HG02884 (cell line): ENCODE measurements around the gene RHOBTB1.

ENCODE experiments used
- ATAC-seq: cut with Tn5 transposase; IDR thresholded peaks from one replicate; pipeline ENCODE4 v1.9.1; 2021; ENCODE audit warnings: mild to moderate bottlenecking, moderate library complexity; ENCODE audit not compliant: unreplicated experiment

Gene RHOBTB1

DNA sequence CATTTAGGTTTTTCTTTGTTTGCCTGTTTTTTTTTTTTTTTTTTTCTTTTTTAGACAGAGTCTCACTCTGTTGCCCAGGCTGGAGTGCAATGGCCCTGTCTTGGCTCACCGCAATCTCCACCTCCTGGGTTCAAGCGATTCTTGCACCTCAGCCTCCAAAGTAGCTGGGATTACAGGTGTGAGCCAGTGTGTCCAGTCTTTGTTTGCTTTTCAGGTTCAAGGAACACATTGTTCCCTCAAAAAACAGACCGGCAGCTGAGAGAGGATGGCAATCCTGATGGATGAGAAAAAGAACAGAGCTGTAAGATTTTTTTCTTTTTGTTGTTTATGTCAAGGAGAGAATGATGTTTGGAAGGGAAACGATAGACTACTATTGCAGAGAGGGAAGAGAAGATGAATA, 23.3 kb upstream of the RHOBTB1 start:
- ATAC-seq, result no peak

DNA sequence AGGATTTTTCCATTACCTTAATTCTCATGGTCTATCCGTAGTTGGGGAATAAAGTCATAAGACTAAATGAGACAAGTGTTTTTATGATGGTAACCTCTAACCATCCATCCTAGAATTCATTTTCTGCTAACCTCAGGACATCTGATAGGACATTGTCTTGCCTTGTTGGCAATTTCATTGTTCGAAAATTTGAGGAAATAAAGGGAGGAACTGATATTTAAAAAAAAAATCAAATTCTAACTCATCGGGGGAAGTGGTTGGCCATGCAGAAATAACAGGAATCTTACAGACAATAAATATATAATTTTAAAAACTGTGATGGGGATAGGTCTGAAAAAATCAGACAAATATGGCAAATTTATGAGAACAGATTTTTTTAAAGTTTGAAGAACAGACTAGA, 21.7 kb upstream of the RHOBTB1 start:
- ATAC-seq, result no peak

DNA sequence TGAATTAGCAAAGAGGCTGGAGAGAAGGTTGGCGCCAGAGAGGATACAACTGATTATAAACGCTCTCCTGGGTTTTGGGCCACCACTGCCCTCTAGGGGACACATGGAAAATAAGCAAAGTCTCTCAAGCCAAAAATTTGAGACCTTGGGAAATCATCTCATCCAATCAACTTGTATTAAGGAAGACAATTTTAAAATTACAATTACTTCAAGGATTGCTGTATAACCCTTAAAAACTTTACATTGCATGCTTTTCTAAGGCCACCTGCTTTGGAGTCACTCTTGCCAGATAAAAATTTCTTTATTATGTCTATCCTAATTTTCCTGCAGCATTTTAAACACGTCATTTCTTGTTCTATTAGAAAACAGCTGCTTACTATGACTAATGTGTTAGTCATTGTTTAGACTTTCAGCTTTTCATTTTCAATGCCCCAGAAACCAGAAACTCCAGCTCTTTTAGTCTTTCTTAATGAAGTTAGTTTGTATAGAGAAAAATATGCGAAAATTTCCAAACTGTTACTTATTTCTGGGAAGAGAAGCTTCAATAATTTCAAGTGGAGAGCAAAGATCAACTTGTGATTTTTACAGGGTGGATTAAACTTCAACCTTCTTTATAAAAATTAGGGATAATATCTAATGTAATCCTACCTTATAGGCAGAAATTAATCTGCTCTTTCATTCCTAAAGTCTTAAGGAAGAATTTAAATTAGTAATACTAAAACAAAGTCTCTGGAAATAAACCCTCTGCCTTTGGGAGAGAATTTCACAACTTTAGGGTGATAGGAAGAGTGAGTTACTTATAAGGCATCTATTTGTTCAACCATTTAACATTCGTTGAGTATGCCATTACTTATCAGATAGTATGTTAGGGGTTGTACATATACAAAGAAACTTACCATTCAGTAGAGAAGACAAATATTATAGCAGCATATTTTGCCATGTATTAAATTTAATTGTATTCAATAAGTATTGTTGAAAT, 20.6 kb upstream of the RHOBTB1 start:
- ATAC-seq, result peak; percentile 56

DNA sequence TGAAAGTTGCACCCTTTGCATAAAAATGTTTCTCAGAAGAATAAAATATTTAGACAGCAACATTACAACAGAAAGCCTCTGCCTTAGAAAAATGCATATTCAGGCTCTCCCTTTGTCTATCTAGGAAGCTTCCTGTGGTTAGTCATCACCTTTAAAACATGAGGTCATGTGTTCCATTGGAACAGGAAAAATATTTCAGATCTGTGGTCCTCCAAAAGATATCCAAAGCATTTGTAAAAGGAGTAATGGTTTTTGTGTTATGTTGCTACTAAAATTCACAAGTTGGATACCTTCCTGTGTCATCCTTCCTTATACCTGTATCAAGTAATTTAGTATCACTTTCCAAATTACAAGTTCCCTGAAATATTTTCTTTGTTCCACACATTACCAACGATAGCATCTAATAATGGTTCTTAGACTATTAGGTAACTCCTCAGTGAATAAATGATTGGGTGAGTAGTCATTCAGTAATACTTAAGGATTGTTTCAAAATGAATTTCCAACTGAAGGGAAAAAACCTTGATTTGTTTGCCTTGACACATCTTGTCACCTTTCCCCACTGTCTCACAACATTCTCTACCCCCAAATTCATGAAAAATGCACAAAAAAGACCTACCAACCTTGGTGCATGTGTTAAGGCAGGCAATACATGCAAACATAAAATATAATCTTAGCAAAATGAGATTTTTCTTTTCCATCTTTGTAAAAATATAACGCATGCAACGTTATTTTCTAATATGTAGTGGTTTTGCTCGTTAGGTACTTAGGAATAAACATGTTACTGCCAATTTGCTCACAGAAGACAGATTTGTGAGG, 19.7 kb upstream of the RHOBTB1 start:
- no peak for ATAC-seq

DNA sequence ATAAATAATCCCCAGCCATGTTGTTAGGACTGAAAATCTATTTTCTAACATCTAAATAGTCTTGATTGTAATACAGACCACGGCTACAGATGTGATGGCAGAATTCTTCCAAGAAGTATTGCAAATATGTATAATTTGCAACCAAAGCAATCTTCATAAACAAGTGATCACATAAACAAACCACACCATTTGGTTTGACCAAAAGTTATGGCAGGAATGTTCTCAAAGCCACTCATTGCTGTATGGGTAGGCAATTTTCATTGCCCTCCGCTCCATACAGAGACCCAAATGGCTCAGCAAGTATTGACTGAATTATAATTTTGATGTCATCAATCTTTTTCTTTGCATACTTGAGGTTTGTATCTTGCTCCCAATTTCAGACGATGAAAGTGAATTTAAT, 19.0 kb upstream of the RHOBTB1 start:
- ATAC-seq, result no peak

DNA sequence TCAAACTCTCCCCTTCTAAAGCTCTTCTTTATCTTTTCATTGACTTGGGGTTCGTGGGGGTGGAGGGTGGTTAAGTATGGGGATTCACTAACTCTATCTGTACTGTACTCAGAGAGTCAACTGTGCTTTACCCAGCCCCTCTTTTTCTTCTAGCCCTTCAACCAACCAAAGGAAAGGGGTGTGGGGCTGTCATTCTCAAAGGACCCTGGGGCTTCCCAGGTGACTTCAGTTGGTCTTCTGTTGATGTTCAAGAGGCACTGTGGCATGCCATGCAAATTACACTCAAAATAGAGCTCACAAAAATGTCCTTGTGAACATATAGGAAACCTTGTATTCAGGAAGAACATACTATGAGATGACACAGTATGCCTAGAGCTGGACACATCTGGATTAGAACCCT, 16.9 kb upstream of the RHOBTB1 start:
- ATAC-seq, result no peak

DNA sequence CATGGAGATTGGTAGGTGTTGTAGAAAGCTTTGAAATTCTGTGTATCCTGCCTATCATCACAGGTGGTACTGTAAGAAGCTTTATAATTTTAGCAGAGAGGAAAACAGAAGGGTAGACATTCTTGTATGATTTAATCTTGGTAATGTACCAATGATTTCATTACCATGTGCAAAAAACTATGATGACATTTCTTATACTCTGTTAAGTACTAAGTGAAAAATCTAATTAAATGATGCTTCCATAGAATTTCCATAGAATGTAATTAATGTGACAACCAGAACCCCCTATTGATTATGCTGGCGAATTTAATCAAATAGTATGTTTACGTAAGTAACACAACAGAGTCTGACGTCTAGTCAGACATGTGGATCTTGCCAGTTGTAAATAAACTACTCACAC, 16.0 kb upstream of the RHOBTB1 start:
- ATAC-seq, result no peak

DNA sequence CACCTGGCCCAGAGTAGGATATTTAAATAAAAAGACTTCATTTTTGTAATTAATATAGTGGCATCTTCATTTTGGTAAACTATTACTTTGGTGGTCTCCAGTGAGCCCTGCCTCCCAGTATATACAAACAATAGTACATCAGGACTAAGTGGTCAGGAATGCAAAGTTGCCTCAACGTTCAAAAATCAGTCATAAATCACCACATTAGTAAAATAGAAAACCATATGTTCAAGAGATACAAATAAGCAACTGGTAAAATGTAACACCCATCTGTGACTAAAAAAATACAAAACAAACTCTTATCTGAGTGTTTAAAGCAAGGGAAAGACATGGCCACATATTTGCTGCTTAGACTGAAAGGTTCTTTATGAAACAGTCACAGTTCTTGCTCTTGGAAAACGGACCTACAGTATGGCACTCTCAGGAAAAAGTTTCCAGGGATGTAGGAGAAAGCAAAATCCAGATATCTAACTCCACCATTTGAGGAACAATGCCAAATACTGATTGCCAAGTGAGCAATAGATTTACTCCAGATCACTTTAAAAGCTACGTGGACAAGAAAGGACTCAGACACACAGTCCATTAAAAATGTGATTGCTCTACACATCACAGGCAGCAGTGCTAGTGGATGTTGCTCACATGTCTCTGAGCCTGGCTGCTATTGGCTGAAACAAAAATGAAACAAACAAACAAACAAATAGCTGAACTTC, 15.1 kb upstream of the RHOBTB1 start:
- ATAC-seq, result no peak

DNA sequence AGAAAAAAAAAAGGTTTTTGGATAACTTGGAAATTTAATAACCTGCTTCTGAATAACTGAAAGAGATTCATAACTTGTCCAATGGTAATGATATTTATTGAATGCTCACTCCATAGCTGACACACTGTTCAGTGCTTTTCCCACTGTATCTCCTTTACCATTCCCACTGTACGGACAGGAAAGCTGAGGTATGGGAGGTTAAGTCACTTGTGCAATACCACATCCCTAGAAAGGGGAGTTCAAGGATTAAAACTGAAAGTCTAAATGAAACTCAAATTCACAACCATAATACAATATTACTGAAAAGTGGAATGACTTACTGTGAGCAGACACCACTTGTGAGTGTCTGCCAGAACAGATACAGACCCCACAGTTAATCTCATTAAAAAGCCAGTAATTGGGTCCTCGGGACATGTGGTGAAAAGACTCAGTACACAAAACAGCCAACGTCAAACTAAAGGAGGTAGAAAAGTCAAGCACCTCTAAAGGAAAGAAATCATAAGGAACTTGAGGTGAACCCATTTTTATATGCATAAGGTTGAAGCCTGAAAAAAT, 13.8 kb upstream of the RHOBTB1 start:
- no peak for ATAC-seq

DNA sequence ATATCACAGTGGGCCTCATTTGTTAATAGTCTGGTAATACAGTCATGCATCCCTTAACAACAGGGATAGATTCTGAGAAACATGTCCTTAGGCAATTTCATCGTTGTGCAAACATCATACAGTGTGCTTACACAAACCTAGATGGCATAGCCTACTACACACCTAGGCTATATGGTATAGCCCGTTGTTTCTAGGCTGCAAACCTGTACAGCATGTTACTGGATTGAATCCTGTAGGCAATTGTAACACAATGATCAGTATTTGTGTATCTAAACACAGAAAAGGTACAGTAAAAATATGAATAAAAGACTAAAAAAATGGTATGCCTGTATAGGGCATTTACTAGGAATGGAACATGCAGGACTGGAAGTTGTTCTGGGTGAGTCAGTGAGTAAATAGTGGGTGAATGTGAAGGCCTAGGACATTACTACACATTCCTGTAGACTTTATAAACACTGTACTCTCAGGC, 12.0 kb upstream of the RHOBTB1 start:
- no peak for ATAC-seq

DNA sequence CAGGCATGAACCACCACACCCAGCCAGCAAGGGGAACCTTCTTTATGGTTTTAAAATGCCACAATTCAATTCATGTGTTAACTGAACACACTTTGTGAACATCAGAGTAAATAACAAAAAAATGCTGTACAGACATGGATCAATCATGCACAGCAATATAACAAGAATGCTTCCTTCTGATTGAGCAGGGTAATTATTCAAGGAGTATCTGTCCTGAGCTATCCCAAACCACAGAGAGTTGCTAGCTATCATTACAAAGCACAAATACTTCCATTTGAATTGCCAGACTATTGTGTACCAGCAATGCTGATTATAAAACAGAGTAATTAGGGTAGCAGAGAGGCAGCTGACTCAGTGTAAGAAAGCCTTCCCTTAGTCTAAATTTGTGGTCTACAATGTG, 11.3 kb upstream of the RHOBTB1 start:
- ATAC-seq, result no peak

DNA sequence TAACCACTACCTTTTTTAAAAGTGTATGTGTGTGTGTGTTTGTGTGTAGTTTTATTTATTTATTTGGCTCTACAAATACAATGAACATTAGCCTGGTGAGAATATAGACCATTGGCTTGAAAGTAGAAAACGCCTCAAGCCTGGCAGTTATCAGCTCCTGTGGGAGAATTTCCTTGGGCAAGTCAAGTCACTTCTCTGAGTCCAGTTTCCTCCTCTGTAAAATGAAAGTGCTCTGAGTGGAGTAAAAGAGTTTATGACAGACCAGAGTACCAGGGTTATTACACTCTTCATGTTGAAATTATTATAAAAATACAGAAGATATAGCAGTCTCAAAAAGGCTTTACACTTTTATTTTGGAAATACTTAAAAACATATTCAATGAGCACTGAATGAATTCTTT, 10.1 kb upstream of the RHOBTB1 start:
- ATAC-seq, result no peak

DNA sequence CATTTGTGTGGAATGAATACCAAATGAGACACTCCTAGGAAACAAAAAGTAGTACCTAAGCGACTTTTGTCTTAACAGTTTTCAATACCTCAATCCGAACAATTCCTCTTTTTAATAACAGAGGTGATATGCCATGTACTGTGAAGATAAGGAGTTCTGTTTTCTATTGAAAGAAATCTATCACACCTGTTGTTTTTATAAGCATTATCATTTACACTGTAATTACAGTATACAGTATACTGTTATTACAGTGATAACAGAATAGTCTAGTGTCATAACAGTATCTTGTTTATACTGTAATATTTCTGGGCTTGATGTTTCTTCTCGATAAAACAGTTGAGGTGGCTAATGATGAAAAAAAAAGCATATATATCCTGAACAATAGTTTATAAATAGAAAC, 9.4 kb upstream of the RHOBTB1 start:
- ATAC-seq, result no peak

DNA sequence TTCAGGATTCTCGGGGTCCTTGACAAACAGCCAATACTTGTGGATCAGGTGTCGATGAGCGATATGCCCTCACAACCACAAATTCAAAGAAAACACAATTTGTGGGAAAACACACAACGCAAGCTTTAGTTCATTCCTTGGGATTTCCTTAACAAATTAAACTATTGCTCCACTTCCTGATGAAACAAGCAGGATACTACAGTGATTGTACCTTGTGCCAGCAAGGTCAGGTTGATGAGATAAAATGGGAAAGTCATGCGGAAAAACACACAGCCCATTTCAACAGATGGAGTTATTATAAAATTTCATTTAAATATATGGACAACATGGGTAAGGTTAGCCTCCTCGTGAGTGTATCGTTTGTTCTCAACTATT, 8.8 kb upstream of the RHOBTB1 start:
- ATAC-seq, result no peak

DNA sequence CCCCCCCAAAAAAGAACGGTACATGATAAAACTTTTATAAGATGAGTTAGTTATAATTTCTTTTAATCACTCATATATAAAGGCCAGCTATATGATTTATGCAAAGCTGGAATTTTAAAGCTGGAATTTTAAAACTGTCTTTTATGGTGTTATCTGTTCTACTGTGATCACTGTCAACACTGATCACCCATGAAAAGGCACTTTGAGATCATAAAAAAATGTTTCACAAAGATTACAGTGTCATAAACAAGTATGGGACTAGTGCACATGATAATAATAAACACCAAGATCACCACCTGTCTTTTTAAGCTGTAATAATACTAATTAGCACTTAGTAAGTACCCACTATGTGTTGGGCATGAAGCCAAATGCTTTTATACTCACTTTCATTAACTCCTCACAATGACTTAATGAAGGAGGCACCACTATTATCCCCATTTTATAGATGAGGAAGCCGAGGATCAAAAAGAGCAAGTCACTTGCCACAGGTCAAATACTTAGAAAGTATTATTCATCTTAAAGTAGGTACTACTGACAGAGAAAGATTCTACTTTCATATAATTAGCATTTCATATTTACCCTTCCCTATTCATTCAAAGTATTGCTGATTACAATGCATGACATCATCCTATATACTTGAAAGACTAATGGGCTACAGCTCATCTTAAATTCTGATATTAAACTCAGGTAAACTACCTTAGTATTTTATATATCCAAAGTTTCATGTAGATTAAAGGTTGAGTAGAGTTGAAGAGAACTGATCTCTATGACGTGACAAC, 8.3 kb upstream of the RHOBTB1 start:
- ATAC-seq, result no peak

DNA sequence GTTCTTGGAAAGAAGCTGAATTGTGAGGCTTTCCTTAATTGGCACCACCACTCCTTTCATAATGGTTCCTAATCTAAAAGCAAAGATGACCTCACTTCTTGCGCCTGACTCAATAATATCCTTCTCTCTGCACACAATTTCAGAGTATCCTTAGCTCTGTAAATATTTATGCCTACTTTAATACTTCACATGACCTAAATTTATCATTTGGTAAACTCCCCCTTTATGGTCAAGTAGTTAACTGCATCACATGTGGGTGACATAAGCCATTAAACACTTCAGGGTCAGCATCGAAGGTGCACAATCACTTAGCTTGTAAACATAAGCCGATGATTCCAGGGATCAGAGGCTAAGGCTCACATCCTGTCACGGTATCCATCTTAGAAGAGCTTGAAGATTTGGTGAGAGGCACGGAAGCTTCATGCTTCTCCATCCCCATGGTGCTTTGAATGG, 7.3 kb upstream of the RHOBTB1 start:
- ATAC-seq, result no peak

DNA sequence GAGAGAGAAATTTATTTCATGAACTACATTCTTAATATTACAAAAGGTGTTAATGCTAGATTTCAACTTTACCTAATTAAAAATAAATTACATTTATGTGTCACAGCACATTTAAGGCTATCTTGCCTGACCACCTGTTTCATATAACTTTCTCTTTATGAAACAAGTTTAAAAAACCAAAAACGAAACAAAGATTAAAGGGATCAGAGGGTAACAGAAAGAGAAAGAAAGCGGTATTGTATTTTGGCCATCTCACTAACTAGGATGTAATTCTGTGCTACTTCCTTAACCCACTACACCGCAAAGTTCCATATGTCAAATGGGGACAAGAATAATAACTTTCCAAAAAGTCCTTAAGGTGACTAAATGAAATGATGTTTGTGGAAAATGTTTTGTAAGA, 6.3 kb upstream of the RHOBTB1 start:
- no peak for ATAC-seq

DNA sequence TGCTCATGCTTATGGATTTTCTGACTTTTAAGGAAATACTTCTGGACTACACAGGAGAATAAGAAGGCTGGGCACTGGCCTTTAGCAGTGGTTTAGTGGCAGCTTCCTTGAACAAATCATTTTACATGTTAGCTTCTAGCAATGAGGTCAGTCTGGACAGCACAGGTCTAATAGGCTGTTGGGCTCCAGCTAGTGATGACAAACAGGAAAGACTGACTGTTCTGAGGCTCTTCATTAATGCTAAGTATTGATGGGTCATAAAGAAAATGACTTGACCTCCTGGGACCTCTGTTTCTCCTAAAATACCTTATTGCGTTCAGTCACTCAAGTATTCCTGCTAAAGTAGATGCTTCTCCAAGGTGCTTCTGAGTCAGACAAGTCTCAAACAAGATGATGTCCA, 4.9 kb upstream of the RHOBTB1 start:
- ATAC-seq, result no peak

DNA sequence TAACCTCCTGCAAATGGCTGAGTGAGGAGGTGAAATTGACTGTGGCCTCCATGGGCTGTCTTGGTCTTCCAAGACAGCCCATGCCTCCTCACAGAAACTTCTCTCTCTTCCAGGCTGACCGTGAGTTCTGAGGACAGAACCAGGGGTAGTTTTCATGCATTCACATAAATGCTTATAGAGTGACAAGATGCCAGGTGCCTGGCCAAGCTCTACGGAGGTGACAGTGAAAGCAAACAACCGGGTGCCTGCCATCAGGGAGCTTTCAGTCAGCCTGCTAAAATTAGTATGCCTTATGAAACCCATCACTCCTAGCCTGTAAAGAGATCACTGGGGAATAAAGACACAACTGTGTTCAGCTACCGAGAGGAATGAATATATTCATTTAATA, 919 bp upstream of the RHOBTB1 start:
- no peak for ATAC-seq
